Adrenal gland (tissue), 12 donors: Measurements from ENCODE around the gene TPRG1L. TPM values are rescaled to one million over a fixed set of nuclear protein-coding genes. Genes with fewer than 3 reads are reported as not detected.
"Not testable (repeated sequence)": the region's sequence is repeated elsewhere in the genome, so short reads cannot be mapped to it uniquely, and the experiment has no call there.

Source experiments
- DNase-seq, 7 donors: peaks; one replicate each; pipeline ENCODE4 v3.0.0-alpha.2; 2019 to 2020
- H3K27ac ChIP-seq, 5 donors: fragments of 200-600 bp; sonication (generic) in 4 of 5; 1 replicate in 3 of 5; 2 replicates in 2 of 5; pipeline versions ENCODE4 v1.5.1 to v1.8.0; 2016 to 2020; ENCODE audit warnings: mild to moderate bottlenecking in 1 of 5
- H3K27me3 ChIP-seq: fragments of 200-600 bp; 2 replicates; pipeline ENCODE4 v1.8.0; 2021
- H3K36me3 ChIP-seq, 2 donors: fragments of 200-600 bp; replicated peaks in 1 of 2; 1 replicate in 1 of 2; 2 replicates in 1 of 2; pipeline versions ENCODE4 v1.5.1 to v1.8.0; 2018 to 2022
- H3K4me1 ChIP-seq, 2 donors: fragments of 200-600 bp; replicated peaks in 1 of 2; 1 replicate in 1 of 2; 2 replicates in 1 of 2; pipeline versions ENCODE4 v1.5.1 to v1.8.0; 2018 to 2021
- H3K4me3 ChIP-seq, 4 donors: fragments of 200-600 bp; sonication (generic) in 3 of 4; one replicate each; pipeline ENCODE4 v1.5.1; 2016 to 2018
- H3K9me3 ChIP-seq, 3 donors: fragments of 200-600 bp; sonication (generic) in 1 of 3; replicated peaks in 1 of 3; 1 replicate in 2 of 3; 2 replicates in 1 of 3; pipeline versions ENCODE4 v1.5.1 to v1.8.0; 2016 to 2021
- CTCF ChIP-seq, 6 experiments: fragments of 450-650 bp in 4 of 6; fragments of 200-600 bp in 2 of 6; sonication (generic) in 1 of 6; IDR thresholded peaks; 1 replicate in 5 of 6; 2 replicates in 1 of 6; pipeline versions ENCODE4 v1.5.1 to v1.8.0; 2016 to 2021; ENCODE audit warnings: antibody characterized with exemption in 6 of 6, mild to moderate bottlenecking in 2 of 6, moderate library complexity in 1 of 6
- POLR2A ChIP-seq, 2 donors: fragments of 450-650 bp; IDR thresholded peaks; one replicate each; pipeline ENCODE4 v1.6.1; 2017; ENCODE audit warnings: antibody characterized with exemption in 2 of 2, mild to moderate bottlenecking in 2 of 2, moderate library complexity in 1 of 2
- WGBS, 4 donors: extraction: QIAGEN DNeasy Blood & Tissue Kit in 2 of 4; methylation state at CpG; one replicate each; pipeline versions ENCODE4 v1.1.5 to v1.1.7; 2013 to 2017; 5-methylcytosine and 5-hydroxymethylcytosine counted together
- intact Hi-C, 2 donors: fragments of 100-400 bp; cut with DNase I; formaldehyde crosslinking; loops; one replicate each; pipeline versions ENCODE4 v1.14.1 to v1.15.0; 2022 to 2023
- polyA plus RNA-seq, 3 donors: library from polyadenylated mRNA; stranded (reverse); fragments of 200-250 nt in 2 of 3; fragments of 350-450 nt in 1 of 3; fragmentation: Illumina TruSeq in 1 of 3; extraction: RNeasy Lipid Tissue Mini Kit (QIAGEN cat#74804) in 1 of 3; gene quantifications; one replicate each; pipeline ENCODE4 v1.2.3, GENCODE V29; 2013 to 2014
- total RNA-seq, 9 donors: library from RNA; depleted of rRNA in 4 of 9; stranded (reverse); fragments of >200 nt in 4 of 9; fragments of 120-200 nt in 1 of 9; fragmentation: NEBNext Ultra II Directional in 1 of 9; extraction: Animal tissue kit (Norgen Biotek cat#: 25700) in 1 of 9; gene quantifications; one replicate each; pipeline versions ENCODE4 v1.1.0 to v1.2.4, GENCODE V29; 2013 to 2023
- donor health status: healthy with polysubstance abuse.
- donor health status: Bipolar disorder and iron deficiency.
- donor health status: DM: yes; HTN: yes; CAD: no.
- donor health status: DM: no; HTN: no; CAD: no.
- donor health status: DM: no; HTN: no; CAD: no.
- donor health status: DM: yes; HTN: yes; CAD: no.

Gene TPRG1L
- total and polyA plus RNA-seq, 12 donors: 15.8 to 52.1 (median 41.4) TPM

- no peak for DNase-seq
- no peak overlapping the region for H3K27ac ChIP-seq
- no peaks in the 10 kb centered on the region for H3K27me3 ChIP-seq
- H3K4me1 ChIP-seq: no peaks in the 10 kb centered on the region
- TF ChIP-seq CTCF (IDR thresholded peaks at IDR 0.05): no peak
- no peak for TF ChIP-seq POLR2A (IDR thresholded peaks at IDR 0.05)
- H3K36me3 ChIP-seq: no peaks in the 10 kb centered on the region
- no peaks in the 10 kb centered on the region for H3K9me3 ChIP-seq
- intact Hi-C loops: no loop called here
- 72 to 79% (median 76%) methylated on average over 8 to 9 of the region's 9 CpGs for WGBS, 4 donors
- no peak overlapping the region for H3K4me3 ChIP-seq
Measured at GRCh38 chr1:3580231-3580630, 44.6 kb upstream of the TPRG1L start.

GRCh38 chr1:3581296-3582036 lies 43.3 kb upstream of the TPRG1L start:
- no peak for DNase-seq
- TF ChIP-seq CTCF (IDR thresholded peaks at IDR 0.05) (no peak), POLR2A (IDR thresholded peaks at IDR 0.05) (no peak)
- no peaks in the 10 kb centered on the region for H3K9me3 ChIP-seq
- no peaks in the 10 kb centered on the region for H3K27me3 ChIP-seq
- intact Hi-C loops: no loop called here
- H3K4me1 ChIP-seq: no peaks in the 10 kb centered on the region
- H3K27ac ChIP-seq: no peak overlapping the region
- 54 to 63% (median 57%) methylated on average over 7 to 16 of the region's 16 CpGs for WGBS, 4 donors
- H3K36me3 ChIP-seq: no peaks in the 10 kb centered on the region
- H3K4me3 ChIP-seq: no peak overlapping the region

GRCh38 chr1:3583751-3584150 lies 41.1 kb upstream of the TPRG1L start:
- H3K4me1 ChIP-seq, H3K36me3 ChIP-seq, H3K27me3 ChIP-seq, H3K27ac ChIP-seq, intact Hi-C loops, H3K9me3 ChIP-seq, DNase-seq, H3K4me3 ChIP-seq: not testable (repeated sequence)
- WGBS, 4 donors: 80 to 88% (median 81%) methylated on average over 11 to 18 of the region's 21 CpGs

GRCh38 chr1:3584915-3585314 lies 39.9 kb upstream of the TPRG1L start:
- no peaks in the 10 kb centered on the region for H3K4me1 ChIP-seq
- no peaks in the 10 kb centered on the region for H3K9me3 ChIP-seq
- H3K4me3 ChIP-seq: no peak overlapping the region
- whole genome bisulfite sequencing, 4 donors: 66 to 86% (median 78%) methylated on average over 7 of the region's 7 CpGs
- no peak overlapping the region for H3K27ac ChIP-seq
- no peak for DNase-seq
- intact Hi-C loops: no loop called here
- no peak for TF ChIP-seq POLR2A (IDR thresholded peaks at IDR 0.05)
- TF ChIP-seq CTCF (IDR thresholded peaks at IDR 0.05): no peak
- no peaks in the 10 kb centered on the region for H3K27me3 ChIP-seq
- H3K36me3 ChIP-seq: no peaks in the 10 kb centered on the region

GRCh38 chr1:3585353-3585868 lies 39.4 kb upstream of the TPRG1L start:
- H3K4me1 ChIP-seq, intact Hi-C loops, DNase-seq, H3K4me3 ChIP-seq, H3K36me3 ChIP-seq, H3K27me3 ChIP-seq, H3K27ac ChIP-seq, H3K9me3 ChIP-seq: not testable (repeated sequence)
- whole genome bisulfite sequencing, 4 donors: 55 to 61% (median 60%) methylated on average over 5 to 6 of the region's 6 CpGs
